Neural crest cell (in vitro differentiated cells): ENCODE results near the gene UGP2. TPM values are rescaled to one million over a fixed set of nuclear protein-coding genes. Genes with fewer than 3 reads are reported as not detected.

Experiments
- DNase-seq: peaks from one replicate; pipeline ENCODE4 v3.0.0; 2021; ENCODE audit warnings: low read depth, mixed read lengths, low spot score
- H3K27ac Mint-ChIP-seq: one replicate; pipeline ENCODE4 v1.8.0; 2021; ENCODE audit warnings: mild to moderate bottlenecking, mixed read lengths; ENCODE audit not compliant: unreplicated experiment
- H3K27me3 Mint-ChIP-seq: 2 replicates; pipeline ENCODE4 v1.8.0; 2021; ENCODE audit warnings: low read depth, mild to moderate bottlenecking, mixed read lengths
- H3K36me3 Mint-ChIP-seq: 2 replicates; pipeline ENCODE4 v1.8.0; 2021; ENCODE audit warnings: low read depth, mild to moderate bottlenecking, mixed read lengths
- H3K4me1 Mint-ChIP-seq: 2 replicates; pipeline ENCODE4 v1.8.0; 2021; ENCODE audit warnings: mixed read lengths
- H3K4me3 Mint-ChIP-seq: one replicate; pipeline ENCODE4 v1.8.0; 2021; ENCODE audit warnings: mild to moderate bottlenecking, mixed read lengths
- H3K9me3 Mint-ChIP-seq: 2 replicates; pipeline ENCODE4 v1.8.0; 2021; ENCODE audit warnings: mixed read lengths
- CTCF ChIP-seq: fragments of 200-600 bp; sonication (generic); conservative IDR thresholded peaks from 2 replicates; pipeline ENCODE4 v1.5.0; 2021; ENCODE audit warnings: antibody characterized with exemption, mild to moderate bottlenecking
- total RNA-seq: library from RNA; stranded (reverse); gene quantifications from 2 replicates; pipeline ENCODE4 v1.2.1, GENCODE V29; 2021

UGP2 gene
- total RNA-seq, 1 donor from 2014 or later, result 56.9 TPM

GRCh38 chr2:63865159-63865799 is 23.6 kb downstream of the UGP2 start:
- H3K27me3 Mint-ChIP-seq, result no peaks in the 10 kb centered on the region
- no peaks in the 10 kb centered on the region for H3K9me3 Mint-ChIP-seq
- peaks cover 12% of the 10 kb centered on the region for H3K36me3 Mint-ChIP-seq
- H3K27ac Mint-ChIP-seq, result no peak overlapping the region
- no peak overlapping the region for H3K4me3 Mint-ChIP-seq
- no peak for DNase-seq
- TF ChIP-seq CTCF, result no peak
- H3K4me1 Mint-ChIP-seq, result no peaks in the 10 kb centered on the region

GRCh38 chr2:63866009-63866709 is 24.5 kb downstream of the UGP2 start:
- Mint-ChIP-seq H3K27ac (no peak overlapping the region), H3K27me3 (no peaks in the 10 kb centered on the region), H3K4me3 (no peak overlapping the region), H3K9me3 (no peaks in the 10 kb centered on the region), H3K36me3 (peaks cover 11% of the 10 kb centered on the region), H3K4me1 (peaks cover 3% of the 10 kb centered on the region)
- TF ChIP-seq CTCF, result no peak
- DNase-seq, result no peak

- peaks cover 11% of the 10 kb centered on the region for H3K4me1 Mint-ChIP-seq
- DNase-seq, result no peak
- H3K36me3 Mint-ChIP-seq, result peaks cover 37% of the 10 kb centered on the region
- H3K27ac Mint-ChIP-seq, result no peak overlapping the region
- TF ChIP-seq CTCF, result no peak
- H3K9me3 Mint-ChIP-seq, result peaks cover 10% of the 10 kb centered on the region
- H3K27me3 Mint-ChIP-seq, result no peaks in the 10 kb centered on the region
- H3K4me3 Mint-ChIP-seq, result no peak overlapping the region
Measured at GRCh38 chr2:63870679-63871078, 29.0 kb downstream of the UGP2 start.

GRCh38 chr2:63871864-63872263 is 30.2 kb downstream of the UGP2 start:
- DNase-seq, result no peak

More at GRCh38 chr2:63871864-63872263, 30.2 kb downstream of the UGP2 start:
- Mint-ChIP-seq H3K27me3 (no peaks in the 10 kb centered on the region), H3K36me3 (peaks cover 40% of the 10 kb centered on the region), H3K9me3 (peaks cover 10% of the 10 kb centered on the region), H3K4me3 (no peak overlapping the region), H3K4me1 (peaks cover 11% of the 10 kb centered on the region), H3K27ac (no peak overlapping the region)
- TF ChIP-seq CTCF, result no peak
